HG02642 (cell line): Measurements from ENCODE around the gene CDC42SE1.

ENCODE experiments used
- ATAC-seq: cut with Tn5 transposase; IDR thresholded peaks from one replicate; pipeline ENCODE4 v1.9.1; 2021; ENCODE audit warnings: mild to moderate bottlenecking; ENCODE audit not compliant: unreplicated experiment, poor library complexity

CDC42SE1 gene

DNA sequence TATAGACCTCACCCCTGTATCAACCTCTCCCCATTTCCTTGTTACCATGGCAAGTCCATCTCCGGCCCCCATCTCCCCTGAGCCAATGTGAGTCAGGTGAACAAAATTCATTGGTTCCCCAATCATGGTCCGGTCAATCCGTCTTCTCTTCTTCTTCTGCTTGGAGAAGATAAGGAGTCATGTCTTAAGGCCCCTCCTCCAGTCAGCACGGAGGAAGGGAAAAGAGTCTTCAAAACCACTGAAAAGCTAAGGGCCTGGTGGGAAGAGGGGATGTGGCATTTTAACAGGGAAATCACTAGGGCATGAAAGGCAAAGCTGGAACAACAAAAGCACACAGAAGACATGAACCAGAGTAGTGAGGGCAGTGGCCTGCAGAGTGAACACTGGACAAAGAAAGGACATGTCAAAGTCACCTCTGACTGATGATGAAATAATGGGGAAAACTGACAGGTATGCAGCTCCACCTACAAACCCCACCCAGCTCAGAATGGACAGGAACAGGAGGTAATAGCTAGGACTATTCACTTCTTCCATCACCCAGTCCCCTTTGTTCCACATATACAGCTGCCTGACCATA is 4.4 kb downstream of the CDC42SE1 start:
- ATAC-seq: no peak

DNA sequence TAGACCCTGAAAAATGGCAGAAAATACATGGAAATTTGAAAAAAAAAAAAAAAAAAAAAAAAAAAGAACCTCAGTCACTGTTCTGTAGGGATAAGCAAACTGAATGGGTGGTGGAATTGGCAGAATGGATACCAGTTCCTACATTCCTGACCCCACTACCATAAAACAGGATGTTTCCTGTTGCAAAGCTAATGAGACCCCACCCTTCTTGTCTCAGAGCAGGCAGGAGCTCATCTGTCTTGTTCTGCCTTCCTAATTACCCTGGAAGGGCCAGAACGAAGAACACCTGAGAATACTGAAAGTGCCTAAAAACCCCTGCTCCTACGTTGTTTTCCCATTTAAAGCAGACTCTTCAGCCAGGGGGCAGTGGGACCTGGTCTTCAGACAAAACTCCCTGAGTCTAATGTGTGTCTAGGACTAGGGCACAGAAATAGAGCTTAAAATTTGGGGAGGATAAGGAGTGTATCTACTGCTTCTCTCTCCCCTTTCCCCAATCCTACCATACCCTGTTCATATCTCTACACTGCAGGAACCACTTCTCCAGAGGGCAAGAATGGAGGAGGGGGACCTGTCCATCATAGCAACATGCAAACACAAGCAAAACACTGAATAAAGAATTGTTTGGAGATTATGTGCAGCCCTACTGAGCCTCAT is 7.9 kb downstream of the CDC42SE1 start:
- ATAC-seq: no peak

DNA sequence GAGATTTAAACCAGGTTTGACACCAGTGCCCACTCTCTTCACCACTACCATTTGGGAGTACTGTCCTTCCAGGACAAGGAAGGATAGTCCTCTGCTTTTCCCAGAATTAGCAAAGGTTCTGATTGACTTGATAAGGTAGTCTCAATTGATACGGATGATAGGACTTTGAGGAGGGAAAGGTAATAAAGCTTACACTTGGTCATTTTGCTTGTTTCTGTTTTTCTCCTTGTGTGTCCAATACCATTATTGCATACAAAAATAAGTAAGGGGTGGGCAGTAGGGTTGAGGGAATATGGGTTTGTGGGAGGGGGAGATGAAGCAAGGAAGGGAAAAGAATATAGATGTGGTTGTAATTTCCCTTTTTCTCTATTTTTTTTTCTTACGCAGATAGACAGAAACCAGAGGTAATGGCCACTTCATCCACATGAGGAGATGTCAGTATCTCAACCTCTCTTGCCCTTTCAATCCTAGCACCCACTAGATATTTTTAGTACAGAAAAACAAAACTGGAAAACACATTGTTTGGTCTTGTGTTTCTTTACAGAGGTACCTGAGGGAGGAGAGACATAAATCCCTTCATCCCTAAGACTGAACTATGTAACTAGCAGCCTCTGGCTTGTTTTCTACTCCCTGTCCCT is 9.3 kb downstream of the CDC42SE1 start:
- ATAC-seq: no peak

DNA sequence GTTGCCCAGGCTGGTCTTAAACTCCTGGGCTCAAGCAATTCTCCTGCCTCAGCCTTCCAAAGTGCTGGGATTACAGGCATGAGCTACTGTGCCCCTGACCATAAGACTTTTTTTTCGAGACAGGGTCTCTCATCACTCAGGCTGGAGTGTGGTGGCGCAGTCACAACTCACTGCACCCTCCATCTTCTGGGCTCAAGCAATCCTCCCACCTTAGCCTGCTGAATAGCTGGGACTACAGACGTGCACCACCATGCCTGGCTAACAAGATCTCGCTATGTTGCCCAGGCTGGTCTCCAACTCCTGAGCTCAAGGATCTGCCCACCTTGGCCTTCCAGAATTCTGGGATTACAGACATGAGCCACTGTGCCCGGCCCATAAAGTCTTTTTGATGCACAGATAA is 10.0 kb downstream of the CDC42SE1 start:
- no peak for ATAC-seq

DNA sequence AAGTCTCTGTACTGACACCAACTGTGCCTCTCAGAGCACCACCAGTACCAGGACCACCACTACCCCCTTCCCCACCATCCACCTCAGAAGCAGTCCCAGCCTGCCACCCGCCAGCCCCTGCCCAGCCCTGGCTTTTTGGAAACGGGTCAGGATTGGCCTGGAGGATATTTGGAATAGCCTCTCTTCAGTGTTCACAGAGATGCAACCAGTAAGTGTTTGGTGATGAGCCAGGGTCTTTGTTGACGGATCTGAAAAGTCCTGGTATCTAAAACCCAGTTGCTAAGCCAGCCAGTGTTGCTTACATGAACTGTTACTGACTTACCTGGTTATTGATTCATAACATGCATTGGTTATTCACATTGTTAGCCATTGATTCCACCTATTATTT is 10.8 kb downstream of the CDC42SE1 start:
- no peak for ATAC-seq

DNA sequence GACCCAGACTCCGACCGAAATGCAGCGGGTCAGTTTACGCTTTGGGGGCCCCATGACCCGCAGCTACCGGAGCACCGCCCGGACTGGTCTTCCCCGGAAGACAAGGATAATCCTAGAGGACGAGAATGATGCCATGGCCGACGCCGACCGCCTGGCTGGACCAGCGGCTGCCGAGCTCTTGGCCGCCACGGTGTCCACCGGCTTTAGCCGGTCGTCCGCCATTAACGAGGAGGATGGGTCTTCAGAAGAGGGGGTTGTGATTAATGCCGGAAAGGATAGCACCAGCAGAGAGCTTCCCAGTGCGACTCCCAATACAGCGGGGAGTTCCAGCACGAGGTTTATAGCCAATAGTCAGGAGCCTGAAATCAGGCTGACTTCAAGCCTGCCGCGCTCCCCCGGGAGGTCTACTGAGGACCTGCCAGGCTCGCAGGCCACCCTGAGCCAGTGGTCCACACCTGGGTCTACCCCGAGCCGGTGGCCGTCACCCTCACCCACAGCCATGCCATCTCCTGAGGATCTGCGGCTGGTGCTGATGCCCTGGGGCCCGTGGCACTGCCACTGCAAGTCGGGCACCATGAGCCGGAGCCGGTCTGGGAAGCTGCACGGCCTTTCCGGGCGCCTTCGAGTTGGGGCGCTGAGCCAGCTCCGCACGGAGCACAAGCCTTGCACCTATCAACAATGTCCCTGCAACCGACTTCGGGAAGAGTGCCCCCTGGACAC is 11.3 kb downstream of the CDC42SE1 start:
- peak; percentile 57 for ATAC-seq

DNA sequence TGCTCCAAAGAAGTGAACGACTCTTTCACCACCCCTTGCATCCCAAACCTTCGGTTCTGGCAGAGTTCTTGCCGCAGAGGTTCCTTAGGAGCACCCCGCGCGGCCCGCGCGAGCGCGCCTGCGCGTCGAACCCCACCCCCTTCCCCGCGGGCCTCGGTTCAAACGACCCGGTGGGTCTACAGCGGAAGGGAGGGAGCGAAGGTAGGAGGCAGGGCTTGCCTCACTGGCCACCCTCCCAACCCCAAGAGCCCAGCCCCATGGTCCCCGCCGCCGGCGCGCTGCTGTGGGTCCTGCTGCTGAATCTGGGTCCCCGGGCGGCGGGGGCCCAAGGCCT is 11.9 kb downstream of the CDC42SE1 start, which contains the start of gene C1orf56:
Gene C1orf56 (plus strand): TSS at position 161 of the 334 bp plus-strand sequence. CDS start 97 bp downstream, at position 258.
- peak; percentile 65 for ATAC-seq

DNA sequence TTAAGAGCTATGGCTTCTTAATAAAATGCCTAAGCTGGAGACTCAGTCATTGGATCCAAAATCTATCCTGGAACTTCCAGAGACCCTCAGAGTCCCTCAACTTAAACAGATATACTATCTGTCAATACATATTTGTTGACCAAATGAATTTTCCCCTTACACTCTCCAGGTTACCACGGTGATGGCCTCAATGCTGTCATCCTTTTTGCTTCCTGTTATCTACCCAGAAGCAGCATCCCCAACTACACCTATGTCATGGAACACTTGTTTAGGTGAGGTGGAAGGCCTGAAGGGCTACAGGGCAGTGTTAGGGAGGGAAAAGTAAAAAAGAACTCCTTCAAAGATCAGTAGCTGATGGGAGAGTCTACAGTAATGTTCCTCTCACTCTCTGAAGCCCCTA is 16.3 kb downstream of the CDC42SE1 start:
- ATAC-seq: no peak

DNA sequence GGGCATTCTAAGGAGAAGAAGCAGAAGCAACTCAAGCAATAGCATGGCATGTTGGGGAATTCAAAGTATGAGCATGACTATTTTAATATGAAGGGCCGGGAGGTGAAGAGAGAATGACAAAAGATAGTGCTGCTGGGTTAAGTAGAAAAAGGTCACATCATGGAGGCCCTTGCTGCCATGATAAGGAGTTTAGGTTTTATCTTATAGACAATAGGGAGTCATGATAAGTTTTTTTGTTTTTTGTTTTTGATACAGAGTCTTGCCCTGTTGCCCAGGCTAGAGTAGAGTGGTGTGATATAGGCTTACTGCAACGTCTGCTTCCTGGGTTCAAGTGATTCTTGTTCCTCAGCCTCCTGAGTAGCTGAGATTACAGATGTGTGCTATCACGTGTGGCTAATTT is 19.9 kb downstream of the CDC42SE1 start:
- no peak for ATAC-seq

DNA sequence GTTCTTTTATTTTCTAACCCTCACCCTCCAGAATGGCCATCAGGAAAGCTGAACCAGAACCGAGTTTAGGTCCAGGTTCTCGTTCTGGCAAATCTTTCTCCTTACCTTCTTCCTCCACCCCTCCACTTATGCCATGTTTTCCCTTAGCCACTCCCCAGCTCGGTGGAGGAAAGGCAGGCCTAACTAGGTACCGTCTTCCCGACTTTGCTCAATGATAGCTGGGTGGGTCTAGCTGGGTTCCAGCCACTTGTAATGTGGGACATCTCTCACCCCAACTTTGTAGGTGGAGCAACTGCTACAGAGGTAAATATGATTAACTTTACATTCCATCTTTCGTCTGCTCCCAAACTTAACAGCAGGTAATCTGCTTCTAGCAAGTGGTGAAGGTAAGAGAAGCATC is 22.4 kb downstream of the CDC42SE1 start:
- no peak for ATAC-seq

DNA sequence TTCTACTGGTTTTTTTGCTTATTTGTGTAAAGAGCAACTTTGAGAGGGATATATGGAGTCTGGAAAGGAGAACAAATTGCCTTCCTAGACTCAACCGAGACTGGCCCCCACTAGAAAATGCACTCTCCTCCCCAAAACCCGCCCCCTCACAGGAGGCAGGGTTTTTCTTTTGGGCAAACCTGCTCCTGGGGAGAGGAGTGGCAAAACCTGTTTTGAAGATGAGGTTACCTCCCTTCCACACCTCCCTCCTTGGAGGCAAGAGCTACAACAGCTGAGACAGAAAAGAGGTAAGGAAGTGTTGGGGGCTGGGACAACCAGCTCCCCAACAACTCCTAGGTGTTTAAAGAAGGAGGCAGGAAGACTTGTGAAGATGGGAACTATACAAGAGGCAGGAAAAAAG is 23.1 kb downstream of the CDC42SE1 start, which contains the start of gene BNIPL:
Gene BNIPL (plus strand): TSS at position 231 of the 400 bp plus-strand sequence. CDS start 140 bp downstream, at position 371.
- ATAC-seq: no peak

DNA sequence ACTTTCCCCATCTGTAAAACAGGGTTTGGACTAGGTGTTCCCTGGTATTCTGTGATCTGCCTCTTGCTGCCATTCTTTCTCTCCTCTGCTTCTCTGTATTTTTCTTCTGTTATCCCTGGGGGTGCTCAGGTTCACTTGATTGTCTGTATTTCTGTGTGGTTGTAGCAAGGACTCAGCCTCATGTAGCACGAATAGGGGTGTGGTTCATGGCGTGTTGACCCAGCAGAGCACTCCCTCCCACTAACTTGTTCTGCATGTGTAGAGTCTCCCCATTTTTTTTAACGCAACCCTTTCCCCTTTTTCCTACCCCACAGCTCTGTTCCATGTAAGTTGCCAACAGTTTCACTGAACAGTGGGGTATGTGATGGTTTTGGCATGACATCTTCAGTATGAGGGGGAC is 24.3 kb downstream of the CDC42SE1 start:
- ATAC-seq: no peak

DNA sequence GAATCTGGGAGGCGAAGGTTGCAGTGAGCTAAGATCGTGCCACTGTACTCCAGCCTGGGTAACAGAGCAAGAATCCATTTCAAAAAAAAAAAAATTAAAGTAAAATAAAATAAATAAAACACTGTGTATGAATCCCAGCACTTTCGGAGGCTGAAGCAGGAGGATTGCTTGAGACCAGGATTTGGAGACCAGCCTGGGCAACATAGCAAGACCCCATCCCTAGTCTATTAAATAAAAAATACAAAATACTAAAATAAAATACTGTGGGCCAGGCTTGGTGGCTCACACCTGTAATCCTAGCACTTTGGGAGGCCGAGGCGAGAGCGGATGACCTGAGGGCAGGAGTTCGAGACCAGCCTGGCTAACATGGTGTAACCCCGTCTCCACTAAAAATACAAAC is 27.3 kb downstream of the CDC42SE1 start:
- ATAC-seq: no peak

DNA sequence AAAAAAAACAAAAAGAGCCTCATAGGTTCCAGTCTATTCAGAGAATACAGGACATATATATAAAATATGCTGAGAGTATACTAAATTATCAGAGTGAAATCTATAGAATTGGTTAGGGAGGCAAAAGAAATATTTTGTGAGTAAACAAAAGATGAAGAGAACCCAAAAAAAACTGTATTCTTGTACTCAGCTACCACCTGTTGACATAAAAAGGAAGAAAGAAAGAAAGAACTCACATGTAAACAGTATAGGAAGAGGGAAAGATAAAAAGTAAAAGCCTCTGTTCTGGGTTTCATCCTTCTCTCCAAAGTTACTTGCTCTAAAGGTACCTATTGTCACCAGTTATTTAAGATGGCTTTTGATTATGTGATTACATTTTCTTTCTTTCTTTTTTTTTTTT is 33.0 kb downstream of the CDC42SE1 start:
- no peak for ATAC-seq

DNA sequence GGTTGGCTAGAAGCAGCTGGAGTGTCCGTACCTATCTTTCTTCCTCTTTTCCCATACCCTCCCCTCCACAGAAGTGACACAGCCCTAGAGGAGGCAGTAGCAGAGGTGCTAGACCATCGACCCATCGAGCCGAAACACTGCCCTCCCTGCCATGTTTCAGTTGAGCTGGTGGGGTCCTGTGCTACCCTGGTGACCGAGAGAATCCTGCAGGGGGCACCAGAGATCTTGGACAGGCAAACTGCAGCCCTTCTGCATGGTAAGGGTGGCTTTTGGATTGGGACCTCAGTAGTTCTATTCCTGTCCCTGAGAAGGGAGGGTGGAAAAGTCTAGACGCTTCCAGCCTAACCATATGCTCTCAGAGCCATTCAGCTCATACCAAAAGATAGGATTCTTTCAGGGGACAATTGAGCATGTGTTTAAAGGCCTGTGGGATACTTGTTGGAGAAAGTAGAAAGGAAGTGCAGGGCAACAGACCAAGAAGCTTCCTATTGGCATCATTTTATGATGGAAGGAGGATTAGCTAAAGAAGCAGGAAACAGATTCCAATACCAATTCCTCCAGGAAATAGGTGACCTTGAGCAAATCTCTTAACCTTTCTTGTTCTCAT is 34.8 kb downstream of the CDC42SE1 start:
- peak; percentile 64 for ATAC-seq

DNA sequence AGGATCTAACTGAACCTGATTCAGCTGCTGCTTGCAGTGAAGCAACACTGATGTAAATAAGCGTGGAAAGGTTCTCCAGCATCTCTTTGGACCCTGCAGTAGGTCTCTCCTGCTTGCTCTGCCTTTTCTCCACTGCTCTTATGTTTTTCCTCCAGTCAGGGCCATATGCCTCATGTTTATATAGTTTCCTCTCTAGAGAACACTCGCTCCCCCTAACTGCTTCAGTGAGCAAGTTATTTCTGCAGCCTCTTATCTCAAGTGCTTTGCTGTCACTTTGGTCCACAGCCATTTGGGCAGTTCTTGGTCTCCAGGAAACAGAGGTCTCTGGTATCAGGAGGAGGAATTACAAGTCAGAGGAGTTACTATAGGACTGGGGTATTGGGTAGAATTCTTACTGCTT is 45.9 kb downstream of the CDC42SE1 start:
- no peak for ATAC-seq

DNA sequence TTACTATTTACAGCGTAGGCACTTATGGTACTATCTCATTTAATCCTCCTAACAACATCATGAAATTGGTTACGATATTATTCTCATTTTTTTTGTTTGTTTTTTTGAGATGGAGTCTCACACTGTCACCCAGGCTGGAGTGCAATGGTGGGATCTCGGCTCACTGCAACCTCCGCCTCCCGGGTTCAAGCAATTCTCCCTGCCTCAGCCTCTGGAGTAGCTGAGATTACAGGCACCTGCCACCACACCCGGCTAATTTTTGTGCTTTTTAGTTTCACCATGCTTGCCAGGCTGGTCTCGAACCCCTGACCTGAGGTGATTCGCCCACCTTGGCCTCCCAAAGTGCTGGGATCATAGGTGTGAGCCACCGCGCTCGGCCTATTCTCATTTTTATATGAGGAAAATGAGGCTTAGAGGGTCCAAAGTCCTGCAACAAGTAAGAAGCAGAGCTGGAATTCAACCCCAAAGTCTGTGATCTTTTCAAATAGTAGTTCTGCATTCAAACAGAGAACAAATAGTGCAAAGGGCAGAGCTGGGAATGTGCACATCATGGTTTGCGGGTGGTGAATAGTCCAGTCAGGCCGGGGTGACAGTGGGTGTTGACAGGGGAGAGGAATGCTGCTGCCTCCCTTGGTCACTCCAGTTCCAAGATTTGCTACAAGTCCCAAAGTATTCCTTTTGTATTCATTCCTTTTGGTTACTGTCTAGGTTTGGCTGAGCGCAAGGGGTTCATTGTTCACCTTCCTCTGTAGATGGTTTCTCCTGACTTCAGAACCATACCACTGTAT is 46.5 kb downstream of the CDC42SE1 start:
- ATAC-seq: no peak

DNA sequence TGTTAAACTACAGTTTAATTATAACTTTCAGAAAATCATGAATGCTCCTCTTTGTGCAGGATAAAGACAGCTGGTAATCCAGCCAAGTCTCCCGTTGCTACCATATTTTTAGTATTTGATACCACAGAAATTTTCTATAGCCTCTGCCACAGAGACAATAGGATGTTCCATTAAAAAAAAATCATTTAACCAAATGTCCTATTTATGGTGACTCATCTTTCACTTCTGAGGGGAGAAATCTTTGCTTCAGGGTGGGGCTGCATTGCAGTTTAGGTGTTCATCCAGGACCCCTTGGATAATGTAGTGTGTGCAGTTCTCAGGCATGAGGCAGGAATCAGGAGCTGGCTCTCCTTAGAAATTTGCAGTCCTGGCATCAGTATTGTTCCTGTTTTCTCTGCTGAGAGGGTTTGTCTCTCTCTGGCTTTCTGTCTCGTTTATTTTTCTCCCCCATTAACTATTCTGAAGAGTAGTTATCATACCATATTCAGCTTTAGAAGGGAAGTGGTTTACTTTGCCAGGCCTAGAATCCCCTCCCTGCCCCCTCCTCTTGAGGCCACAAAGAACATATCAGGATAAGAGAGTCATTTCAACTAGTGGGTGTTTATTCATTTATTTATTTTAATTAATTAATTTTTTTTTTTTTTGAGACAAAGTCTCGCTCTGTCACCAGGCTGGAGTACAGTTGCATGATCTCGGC is 48.1 kb downstream of the CDC42SE1 start:
- ATAC-seq: no peak

DNA sequence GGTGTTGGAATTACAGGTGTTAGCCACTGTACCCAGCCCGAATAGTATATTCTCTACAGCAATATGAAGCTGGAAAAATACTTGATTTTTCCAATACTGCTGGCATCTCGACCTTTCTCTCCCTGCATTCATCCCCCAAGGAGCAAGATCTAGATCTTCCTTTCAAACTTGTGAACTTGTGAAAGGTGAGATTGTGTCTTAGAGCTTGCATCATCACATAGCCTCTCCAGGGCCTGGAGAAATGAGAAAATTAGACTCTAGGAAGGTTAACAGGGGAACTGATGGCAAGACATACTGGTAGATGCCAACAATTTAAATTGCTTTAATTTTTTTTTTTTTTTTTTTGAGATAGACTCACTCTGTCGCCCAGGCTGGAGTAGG is 49.1 kb downstream of the CDC42SE1 start:
- ATAC-seq: no peak
